Right cardiac atrium (tissue), 5 donors: Measurements from ENCODE around the gene ESPNL. TPM values are rescaled to one million over a fixed set of nuclear protein-coding genes. Genes with fewer than 3 reads are reported as not detected.

Experiments
- ATAC-seq, 2 donors: fragments of 200-7000 bp; cut with Tn5 transposase; one replicate each; pipeline versions ENCODE4 v1.8.0 to v1.9.1; 2020; ENCODE audit warnings: moderate library complexity in 2 of 2, mild to moderate bottlenecking in 1 of 2
- DNase-seq, 3 donors: peaks; one replicate each; pipeline ENCODE4 v3.0.0-alpha.2; 2020
- H3K27ac ChIP-seq: one replicate; pipeline ENCODE4 v1.5.1; 2013; ENCODE audit warnings: mild to moderate bottlenecking, low read length, control low read depth, moderate library complexity
- H3K27me3 ChIP-seq: one replicate; pipeline ENCODE4 v1.6.1; 2013; ENCODE audit not compliant: control insufficient read depth, insufficient read depth
- H3K4me1 ChIP-seq: one replicate; pipeline ENCODE4 v1.6.1; 2013; ENCODE audit warnings: low read length; ENCODE audit not compliant: control insufficient read depth, insufficient read depth
- H3K4me3 ChIP-seq: one replicate; pipeline ENCODE4 v1.5.1; 2013; ENCODE audit warnings: low read length, control low read depth
- H3K9me3 ChIP-seq: one replicate; pipeline ENCODE4 v1.6.1; 2013; ENCODE audit warnings: low read length; ENCODE audit not compliant: control insufficient read depth
- WGBS: extraction: QIAGEN DNeasy Blood & Tissue Kit; methylation state at CpG from one replicate; pipeline ENCODE4 v1.1.7; 2013; 5-methylcytosine and 5-hydroxymethylcytosine counted together
- intact Hi-C, 4 donors: fragments of 100-400 bp; cut with DNase I; formaldehyde crosslinking; loops; one replicate each; pipeline versions ENCODE4 v1.11.0 to v1.14.0; 2022 to 2023
- polyA plus RNA-seq: library from polyadenylated mRNA; stranded (reverse); fragments of 200-250 nt; gene quantifications from one replicate; pipeline ENCODE4 v1.2.3, GENCODE V29; 2013
- total RNA-seq, 4 donors: library from RNA; stranded (reverse); fragmentation: NEBNext Ultra II Directional; extraction: Animal tissue kit (Norgen Biotek cat#: 25700); gene quantifications; one replicate each; pipeline ENCODE4 v1.2.1, GENCODE V29; 2021
- donor health status: healthy with polysubstance abuse.
- donor health status: DM: no; HTN: yes; CAD: no.
- donor health status: DM: no; HTN: no; CAD: no.
- donor health status: DM: no; HTN: yes; CAD: no; lungs with severe emphysema.
- donor health status: DM: yes; HTN: yes; CAD: no.

Gene ESPNL
- total and polyA plus RNA-seq, 5 donors = 0.29 to 0.79 (median 0.57) TPM

DNA sequence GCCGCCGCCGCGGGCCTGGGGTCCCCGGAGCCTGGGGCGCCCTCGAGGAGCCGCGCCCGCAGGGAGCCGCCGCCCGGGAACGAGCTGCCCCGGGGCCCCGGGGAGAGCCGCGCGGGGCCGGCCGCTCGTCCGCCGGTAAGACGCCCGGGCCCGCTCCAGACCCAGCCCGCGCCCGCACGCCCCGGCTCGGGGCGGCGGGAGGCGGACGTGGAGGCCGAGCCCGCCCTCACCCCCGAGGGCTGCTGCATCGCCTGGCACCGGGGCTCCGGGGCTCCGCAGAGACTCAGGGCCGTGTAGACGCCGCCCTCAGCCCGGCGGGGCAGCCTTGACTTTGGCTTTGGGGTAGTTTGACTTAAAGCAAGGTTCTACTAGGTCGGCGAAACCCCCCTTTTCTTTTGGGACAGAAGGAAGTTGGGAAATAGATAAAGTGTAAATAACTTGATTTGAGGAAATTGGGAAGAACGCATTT lies 59.0 kb downstream of the ESPNL start:
- ATAC-seq (no peak), DNase-seq (peak in 2 of 3 donors; percentile 59 to 69)
- no peaks in the 10 kb centered on the region for H3K4me1 ChIP-seq
- no peak overlapping the region for H3K27ac ChIP-seq
- H3K9me3 ChIP-seq = no peaks in the 10 kb centered on the region
- H3K27me3 ChIP-seq = no peaks in the 10 kb centered on the region
- WGBS = 3% methylated on average over 52 of the region's 52 CpGs
- intact Hi-C loops = no loop called here
- H3K4me3 ChIP-seq = peak overlapping the region; percentile 47

DNA sequence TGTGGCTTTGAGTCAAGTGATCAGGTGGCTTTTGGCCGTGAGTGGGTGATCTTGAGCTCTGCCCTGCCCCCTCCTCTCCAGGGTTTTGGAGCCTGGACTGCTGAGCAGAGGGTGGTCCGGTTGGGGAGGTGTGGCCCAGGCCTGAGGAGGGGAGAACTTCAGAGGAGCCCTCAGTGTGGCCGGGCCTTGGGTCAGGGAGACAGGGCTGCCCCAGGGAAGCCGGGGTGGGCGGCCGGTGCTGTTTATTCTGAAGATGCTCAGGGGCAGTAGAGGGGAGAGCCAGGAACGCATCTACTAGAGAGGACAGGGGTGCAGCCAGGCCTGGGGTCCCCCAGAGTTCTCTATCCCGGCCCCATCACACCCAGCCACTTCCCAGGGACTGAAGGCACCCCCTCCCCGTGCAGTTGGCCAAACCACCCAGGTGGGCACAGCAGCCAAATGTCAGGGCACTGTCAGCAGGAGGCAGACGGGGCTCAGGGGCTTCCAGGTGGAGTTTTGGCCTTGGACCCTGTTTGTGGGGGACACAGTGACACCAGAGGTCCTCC lies 59.6 kb downstream of the ESPNL start:
- ATAC-seq = no peak
- Histone ChIP-seq H3K4me1 (no peaks in the 10 kb centered on the region), H3K27ac (no peak overlapping the region), H3K9me3 (no peaks in the 10 kb centered on the region), H3K4me3 (no peak overlapping the region), H3K27me3 (no peaks in the 10 kb centered on the region)
- intact Hi-C loops = no loop called here
- peak in 2 of 3 donors; percentile 22 to 48 for DNase-seq
- 53% methylated on average over 10 of the region's 10 CpGs for whole genome bisulfite sequencing

DNA sequence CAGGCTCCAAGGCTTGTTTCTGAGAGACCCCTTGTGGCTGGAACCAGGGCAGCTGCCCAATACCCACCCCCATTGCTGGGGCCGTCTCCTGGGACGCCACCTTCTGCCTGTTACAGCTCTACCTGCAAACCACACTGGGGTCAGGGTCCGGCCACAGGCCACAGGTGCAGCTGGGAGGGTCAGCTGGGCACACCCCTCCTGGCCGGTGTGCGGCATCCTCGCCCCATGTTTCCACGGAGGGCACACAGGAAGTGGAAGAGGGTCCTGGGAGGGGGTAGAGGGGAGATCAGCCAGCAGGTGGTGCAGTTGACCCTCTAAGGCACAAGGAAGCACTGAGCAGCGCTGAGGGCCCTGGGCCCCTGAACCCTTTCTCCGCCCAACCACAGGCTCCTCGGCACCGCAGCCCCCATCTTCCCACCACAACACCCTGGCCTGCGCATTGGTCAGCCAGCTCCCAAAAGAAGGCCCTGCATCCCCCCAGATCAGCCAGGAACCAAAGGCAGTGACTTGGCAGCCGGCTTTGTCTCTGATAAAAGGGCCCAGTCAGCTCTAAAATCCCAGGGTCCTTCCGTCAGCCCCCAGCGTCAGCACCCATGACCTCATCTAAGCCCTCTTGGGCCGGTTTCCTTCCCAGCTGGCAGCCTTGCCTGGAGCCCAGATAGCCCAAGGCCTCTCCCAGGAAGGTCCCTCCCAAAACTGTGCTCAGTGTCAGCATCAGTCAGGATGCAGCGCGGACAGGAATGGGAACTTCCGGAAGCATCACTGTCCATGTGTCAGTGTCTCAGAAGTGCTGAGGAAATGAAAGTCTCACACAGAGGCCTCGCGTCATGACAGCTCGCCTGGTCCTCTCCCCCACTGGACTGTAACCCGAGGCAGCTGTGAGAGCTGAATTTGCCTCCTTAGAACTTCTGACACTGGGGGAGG lies 60.3 kb downstream of the ESPNL start:
- intact Hi-C loops = no loop called here
- ATAC-seq = peak in 1 of 2 donors; percentile 27
- Histone ChIP-seq H3K4me3 (no peak overlapping the region), H3K9me3 (no peaks in the 10 kb centered on the region), H3K27me3 (no peaks in the 10 kb centered on the region), H3K27ac (no peak overlapping the region), H3K4me1 (no peaks in the 10 kb centered on the region)
- DNase-seq = peak in 2 of 3 donors; percentile 57 to 67
- 50% methylated on average over 23 of the region's 23 CpGs for WGBS

DNA sequence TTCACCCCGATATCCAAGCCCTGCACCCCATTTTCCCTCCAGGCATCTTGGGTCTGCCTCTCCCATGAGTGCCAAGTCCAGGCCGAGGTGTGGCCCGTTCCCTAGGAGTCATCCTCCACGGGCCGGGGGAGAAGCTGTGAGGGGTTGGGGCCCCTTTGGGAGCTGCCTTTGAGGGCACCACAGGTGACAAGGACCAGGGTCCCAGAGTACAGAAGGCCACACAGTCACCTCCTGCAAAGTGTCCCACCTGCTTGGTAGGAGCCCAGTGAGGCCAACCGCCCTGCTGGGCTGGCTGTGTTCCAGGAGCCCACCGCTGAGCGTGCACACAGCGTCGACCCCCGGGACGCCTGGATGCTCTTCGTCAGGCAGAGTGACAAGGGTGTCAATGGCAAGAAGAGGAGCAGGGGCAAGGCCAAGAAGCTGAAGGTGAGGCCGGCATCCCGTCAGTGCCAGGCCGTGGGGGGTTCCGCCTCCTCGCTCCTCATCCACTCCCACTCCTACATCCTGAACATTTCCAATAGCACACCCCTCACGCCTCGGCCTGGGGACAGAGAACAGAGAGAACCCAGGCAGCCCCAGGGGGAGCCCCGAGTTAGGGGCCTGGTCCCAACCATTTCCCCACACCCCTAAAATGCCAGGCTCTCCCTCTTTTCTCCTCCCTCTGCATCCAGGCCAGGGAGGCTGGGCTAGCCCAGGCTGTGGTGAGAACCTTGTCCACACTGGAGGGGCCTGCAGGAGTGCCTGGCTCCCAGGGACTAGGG lies 61.3 kb downstream of the ESPNL start:
- 86% methylated on average over 21 of the region's 21 CpGs for WGBS
- intact Hi-C loops = no loop called here
- Histone ChIP-seq H3K4me1 (no peaks in the 10 kb centered on the region), H3K9me3 (no peaks in the 10 kb centered on the region), H3K27ac (no peak overlapping the region), H3K27me3 (no peaks in the 10 kb centered on the region), H3K4me3 (no peak overlapping the region)
- ATAC-seq = no peak
- DNase-seq = peak in 2 of 3 donors; percentile 26 to 52

DNA sequence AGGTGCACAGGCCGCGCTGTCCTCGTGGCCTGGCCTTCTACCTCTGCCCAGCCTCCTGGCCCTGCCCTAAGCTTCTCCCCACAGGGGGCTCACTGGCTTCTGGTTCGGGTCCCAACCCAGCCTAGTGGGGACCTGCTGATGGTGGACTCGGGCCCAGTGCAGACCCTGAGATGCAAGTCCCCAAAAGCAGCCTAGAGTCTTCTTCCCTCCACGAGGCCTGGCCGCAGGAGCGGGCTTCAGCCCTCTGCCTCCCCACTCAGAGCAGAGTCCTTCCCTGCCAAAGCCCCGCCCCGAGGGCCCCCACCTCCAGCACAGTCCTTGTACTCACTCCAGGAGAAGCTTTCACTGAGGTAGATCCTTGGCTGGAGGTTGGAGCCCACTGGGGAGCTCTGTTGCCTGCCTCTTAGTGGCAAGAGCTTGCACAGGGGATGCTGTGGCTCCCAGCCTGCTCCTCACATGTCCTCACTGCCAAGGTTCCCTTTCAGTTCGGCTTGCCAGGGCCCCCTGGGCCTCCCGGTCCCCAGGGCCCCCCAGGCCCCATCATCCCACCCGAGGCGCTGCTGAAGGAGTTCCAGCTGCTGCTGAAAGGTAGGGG lies 62.2 kb downstream of the ESPNL start:
- Histone ChIP-seq H3K27me3 (no peaks in the 10 kb centered on the region), H3K4me1 (no peaks in the 10 kb centered on the region), H3K9me3 (no peaks in the 10 kb centered on the region), H3K4me3 (no peak overlapping the region), H3K27ac (no peak overlapping the region)
- intact Hi-C loops = no loop called here
- WGBS = 83% methylated on average over 14 of the region's 14 CpGs
- ATAC-seq (no peak), DNase-seq (peak in 2 of 3 donors; percentile 31 to 65)

DNA sequence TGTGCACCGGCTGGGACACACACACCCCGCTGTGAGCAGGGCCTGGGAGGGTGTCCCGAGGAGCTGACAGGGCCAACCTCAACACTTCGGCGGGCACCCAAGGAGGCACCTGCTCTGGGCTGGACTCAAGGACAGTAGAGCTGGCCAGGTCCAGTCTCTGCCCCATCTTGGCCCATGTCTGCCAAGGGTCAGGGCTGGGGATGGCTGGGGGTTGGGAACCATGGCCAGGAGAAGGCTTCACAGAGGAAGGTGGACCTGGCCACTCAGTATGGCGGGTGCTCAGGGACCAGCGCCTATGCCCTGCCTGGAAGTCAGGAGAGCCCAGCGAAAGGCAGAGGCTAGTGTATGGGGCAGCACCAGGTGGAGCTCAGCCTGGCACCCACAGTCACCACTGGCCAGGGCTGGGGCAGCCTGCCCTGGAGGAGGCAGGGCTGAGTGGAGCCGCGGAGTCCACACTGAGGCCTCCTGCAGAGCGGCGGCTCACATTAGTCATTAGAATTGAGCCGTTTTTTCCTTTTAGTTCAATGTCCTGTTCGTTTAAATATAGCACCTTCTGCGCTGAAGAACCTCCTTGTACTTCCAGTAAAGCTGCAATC lies 62.8 kb downstream of the ESPNL start:
- WGBS = 77% methylated on average over 15 of the region's 15 CpGs
- H3K27ac ChIP-seq = no peak overlapping the region
- intact Hi-C loops = no loop called here
- H3K4me3 ChIP-seq = no peak overlapping the region
- DNase-seq (peak in 1 of 3 donors; percentile 22), ATAC-seq (no peak)
- no peaks in the 10 kb centered on the region for H3K9me3 ChIP-seq
- no peaks in the 10 kb centered on the region for H3K27me3 ChIP-seq
- H3K4me1 ChIP-seq = no peaks in the 10 kb centered on the region

DNA sequence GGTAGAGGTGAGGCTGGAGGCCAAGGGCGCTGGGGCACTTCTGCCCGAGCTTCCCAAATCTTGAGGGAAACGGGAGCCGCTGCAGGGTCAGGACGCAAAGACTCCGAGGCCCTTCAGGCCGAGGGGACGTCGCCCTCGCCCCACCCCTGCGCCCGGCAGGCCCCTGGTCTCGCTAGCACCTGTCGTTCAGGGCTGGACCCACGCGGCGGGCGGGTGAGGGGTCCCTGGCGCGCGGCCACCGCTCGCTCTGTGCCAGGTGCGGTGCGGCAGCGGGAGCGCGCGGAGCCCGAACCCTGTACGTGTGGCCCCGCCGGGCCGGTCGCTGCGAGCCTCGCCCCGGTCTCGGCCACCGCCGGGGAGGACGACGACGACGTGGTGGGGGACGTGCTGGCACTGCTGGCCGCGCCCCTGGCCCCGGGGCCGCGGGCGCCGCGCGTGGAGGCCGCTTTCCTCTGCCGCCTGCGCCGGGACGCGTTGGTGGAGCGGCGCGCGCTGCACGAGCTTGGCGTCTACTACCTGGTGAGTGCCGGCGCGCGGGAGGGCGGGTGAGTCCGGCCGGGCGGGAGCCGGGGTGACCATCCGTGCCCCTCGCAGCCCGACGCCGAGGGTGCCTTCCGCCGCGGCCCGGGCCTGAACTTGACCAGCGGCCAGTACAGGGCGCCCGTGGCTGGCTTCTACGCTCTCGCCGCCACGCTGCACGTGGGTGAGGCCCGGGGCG lies 63.5 kb downstream of the ESPNL start:
- no peaks in the 10 kb centered on the region for H3K27me3 ChIP-seq
- WGBS = 9% methylated on average over 95 of the region's 95 CpGs
- H3K4me1 ChIP-seq = no peaks in the 10 kb centered on the region
- ATAC-seq (no peak), DNase-seq (peak in 2 of 3 donors; percentile 43 to 46)
- H3K9me3 ChIP-seq = no peaks in the 10 kb centered on the region
- intact Hi-C loops = no loop called here
- H3K27ac ChIP-seq = no peak overlapping the region
- no peak overlapping the region for H3K4me3 ChIP-seq

DNA sequence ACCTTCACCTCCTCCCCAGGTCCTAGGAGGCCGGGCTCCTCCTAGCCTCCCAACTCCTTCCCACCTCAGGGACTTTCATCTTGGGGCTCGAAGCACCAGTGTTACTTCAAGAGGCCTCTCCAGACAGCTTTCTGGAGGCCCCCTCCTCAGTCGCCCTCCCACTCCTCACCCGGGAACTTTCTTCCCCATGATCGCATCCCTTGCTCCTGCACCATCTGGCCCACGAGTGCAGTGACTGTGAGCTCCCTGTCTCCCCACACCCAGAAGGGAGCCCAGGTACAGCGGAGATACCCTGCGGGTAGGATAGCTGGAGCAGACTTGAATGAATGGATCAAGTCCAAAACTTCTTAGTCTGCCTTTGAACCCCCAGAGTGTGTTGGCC lies 64.8 kb downstream of the ESPNL start:
- WGBS = 93% methylated on average over 8 of the region's 8 CpGs
- Histone ChIP-seq H3K27me3 (no peaks in the 10 kb centered on the region), H3K9me3 (no peaks in the 10 kb centered on the region), H3K4me3 (no peak overlapping the region), H3K4me1 (peaks cover 5% of the 10 kb centered on the region), H3K27ac (no peak overlapping the region)
- ATAC-seq (no peak), DNase-seq (peak in 1 of 3 donors; percentile 7)
- intact Hi-C loops = no loop called here

DNA sequence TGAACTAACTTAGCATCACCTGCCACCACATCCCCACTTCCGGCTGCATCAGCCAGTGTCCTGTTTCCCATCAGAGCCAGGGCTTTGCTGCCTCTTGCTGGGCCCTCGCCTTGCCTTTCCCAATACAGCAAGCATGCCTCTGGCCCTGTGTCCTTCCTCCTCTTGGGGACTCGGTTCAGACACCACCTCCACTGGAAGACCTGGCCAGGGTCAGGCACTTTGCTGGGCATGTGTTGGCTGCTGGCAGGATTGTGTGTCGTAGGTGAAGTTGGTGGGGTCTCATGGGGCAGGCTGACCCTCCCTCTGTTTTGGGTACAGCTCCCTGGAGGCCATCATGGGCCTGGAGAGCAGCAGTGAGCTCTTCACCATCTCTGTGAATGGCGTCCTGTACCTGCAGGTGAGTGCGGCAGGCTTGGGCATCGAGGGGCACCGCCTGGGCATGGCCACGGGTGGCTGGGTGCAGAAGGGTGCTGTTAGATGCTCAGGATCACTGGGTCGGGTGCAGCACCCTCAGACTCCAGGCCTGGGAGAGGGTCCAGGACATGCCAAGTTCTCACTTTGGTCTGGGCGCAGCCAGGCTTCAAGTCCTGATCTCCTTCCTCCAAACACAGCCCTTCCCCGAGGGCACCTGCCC lies 65.3 kb downstream of the ESPNL start:
- H3K4me3 ChIP-seq = no peak overlapping the region
- intact Hi-C loops = no loop called here
- no peak overlapping the region for H3K27ac ChIP-seq
- no peaks in the 10 kb centered on the region for H3K9me3 ChIP-seq
- 92% methylated on average over 12 of the region's 12 CpGs for WGBS
- DNase-seq (peak in 1 of 3 donors; percentile 35), ATAC-seq (no peak)
- H3K27me3 ChIP-seq = no peaks in the 10 kb centered on the region
- peaks cover 5% of the 10 kb centered on the region for H3K4me1 ChIP-seq
